Measurements from ENCODE around the gene CREB3.

CREB3 gene

GRCh38 chr9:35781066-35781465, 48.6 kb downstream of the CREB3 start:
- DNase-seq (ENCODE audit: low read depth) = no peak

GRCh38 chr9:35783418-35783817, 51.0 kb downstream of the CREB3 start:
- no peak for DNase-seq (ENCODE audit: low read depth)

Measured in activated T-helper 9 cell treated with anti-CD3 and anti-CD28 coated beads, Interleukin-2, amount 50 U/mL, for 16 hours (primary cell).